HG03457 (cell line): ENCODE results near the gene RHBDD3.

Experiments
- ATAC-seq: cut with Tn5 transposase; IDR thresholded peaks from one replicate; pipeline ENCODE4 v1.9.1; 2021; ENCODE audit warnings: moderate number of reproducible peaks; ENCODE audit not compliant: unreplicated experiment

Gene RHBDD3

DNA sequence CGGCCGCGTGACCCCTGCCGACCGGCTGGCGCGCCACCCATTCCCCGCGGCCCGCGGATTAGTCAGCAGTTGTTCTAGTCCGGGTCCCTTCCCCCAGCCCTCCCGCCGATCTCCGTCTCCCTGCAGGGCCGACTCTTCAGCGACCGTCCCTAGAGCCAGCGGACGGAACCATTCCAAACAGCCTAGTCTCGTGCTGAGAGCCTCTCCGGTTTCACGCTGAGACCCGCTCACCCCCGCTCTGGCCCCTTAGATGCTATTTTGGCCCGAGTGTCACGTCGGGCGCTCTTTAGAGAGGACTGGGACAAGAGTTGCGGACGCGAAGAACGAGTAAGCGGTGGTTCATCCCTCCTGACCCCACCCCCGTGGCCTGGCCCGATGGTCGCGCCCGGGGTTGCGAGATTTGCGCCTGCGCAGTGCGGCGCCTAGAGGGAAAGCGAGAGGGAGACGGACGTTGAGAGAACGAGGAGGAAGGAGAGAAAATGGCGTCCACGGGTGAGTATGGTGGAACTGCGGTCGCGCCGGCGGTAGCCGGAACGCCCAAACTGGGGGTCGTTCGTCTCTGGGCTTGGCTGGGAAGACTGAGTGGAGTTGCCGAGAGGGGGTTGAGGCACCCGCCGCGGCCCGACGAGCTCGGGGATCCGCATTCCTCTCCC lies at the start of gene RHBDD3, which contains the start of gene EWSR1:
Gene RHBDD3 (minus strand): TSS at position 124 of the 653 bp plus-strand sequence. CDS start 2,355 bp downstream, outside the sequence.
Gene EWSR1 (plus strand): TSS at position 411 of the 653 bp plus-strand sequence. CDS start 69 bp downstream, at position 480.
- peak; percentile 64 for ATAC-seq

- no peak for ATAC-seq
Observed at GRCh38 chr22:29316141-29316828, 48.5 kb upstream of the RHBDD3 start.

- no peak for ATAC-seq
Observed at GRCh38 chr22:29315286-29316140, 47.7 kb upstream of the RHBDD3 start, which contains the start of gene RASL10A. RASL10A (minus strand) TSS chr22:29315697; CDS start chr22:29315246, 451 bp downstream.

DNA sequence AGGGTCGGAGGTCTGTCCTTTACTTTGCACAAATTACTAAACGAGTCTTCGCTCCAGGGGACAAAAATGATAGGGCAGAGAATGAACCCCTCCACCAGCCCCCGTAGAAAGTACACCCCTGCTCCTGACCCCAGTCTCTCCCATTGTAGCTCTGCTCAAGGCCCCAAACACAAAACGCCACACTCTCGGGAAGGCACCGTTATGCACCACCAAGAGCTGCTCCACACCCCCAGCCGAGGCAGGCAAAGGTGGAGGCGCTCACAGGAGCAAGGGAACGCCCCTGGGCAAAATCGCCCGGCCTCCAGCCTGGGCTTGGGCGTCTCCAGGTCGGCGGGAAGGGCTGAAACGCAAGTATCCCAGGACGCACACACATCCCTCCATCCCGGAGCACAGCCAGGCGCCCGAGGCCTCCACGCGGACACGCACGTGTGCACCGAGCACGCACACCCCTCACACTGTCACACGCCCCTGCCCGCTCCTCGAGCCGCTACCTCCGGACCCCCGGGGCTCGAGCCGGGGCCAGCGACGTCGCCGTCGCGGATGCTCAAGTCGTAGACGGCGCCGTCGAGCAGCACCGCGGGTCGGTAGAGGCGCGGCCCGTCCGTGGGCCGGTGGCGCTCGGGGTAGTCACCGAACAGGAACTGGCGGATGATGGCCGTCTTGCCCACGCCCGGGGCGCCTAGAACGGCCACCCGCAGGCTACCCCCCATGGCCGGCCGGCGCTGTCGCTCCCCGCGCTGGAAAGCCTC lies 46.9 kb upstream of the RHBDD3 start:
- no peak for ATAC-seq

GRCh38 chr22:29313576-29314466 lies 46.0 kb upstream of the RHBDD3 start:
- ATAC-seq: no peak

DNA sequence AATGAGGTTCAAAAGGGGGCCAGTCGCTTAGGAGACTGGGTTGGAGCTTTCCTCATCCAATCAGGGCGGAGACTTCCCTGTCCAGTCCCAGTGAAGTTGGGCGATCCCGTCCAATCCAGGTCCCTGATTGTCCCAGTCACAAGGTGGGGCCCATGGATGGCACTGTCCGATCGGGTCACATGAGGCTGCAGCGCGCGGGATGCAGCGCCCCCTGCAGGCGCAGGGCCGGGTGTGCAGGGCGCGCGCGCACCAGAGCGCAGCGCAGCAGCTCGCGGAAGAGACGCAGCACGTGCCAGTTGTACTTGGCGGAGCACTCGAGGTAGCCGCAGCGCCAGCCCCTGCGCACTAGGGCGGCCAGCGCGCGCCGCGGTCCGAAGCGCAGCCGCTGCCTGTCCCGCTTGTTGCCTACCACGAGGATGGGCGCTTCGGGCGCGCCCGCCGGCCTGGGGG lies 45.4 kb upstream of the RHBDD3 start:
- no peak for ATAC-seq

GRCh38 chr22:29312218-29313125 lies 44.7 kb upstream of the RHBDD3 start:
- ATAC-seq: no peak

GRCh38 chr22:29311464-29312217 lies 43.9 kb upstream of the RHBDD3 start:
- no peak for ATAC-seq

DNA sequence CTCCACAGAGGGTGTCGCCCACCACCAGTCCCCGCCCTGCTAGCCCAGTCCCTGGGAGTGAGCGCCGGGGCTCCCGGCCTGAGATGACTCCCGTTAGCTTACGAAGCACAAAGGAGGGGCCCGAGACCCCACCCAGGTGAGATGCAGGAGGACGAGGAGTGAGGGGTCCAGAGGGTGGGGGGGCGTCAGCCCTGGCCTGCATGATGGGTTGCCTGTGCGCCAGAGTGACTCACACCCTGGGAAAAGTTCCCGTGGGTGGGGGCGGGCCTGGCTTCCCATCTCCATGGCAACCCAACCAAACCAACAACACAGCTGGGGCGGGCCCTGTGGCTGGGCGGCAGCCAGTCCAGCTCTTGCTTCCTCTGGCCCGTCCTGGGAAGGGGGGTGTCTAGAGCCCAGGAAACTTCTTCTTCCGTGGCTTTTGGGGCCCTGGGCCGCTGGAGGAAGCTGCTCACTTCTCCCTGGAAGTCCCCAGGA lies 43.1 kb upstream of the RHBDD3 start:
- ATAC-seq: no peak

DNA sequence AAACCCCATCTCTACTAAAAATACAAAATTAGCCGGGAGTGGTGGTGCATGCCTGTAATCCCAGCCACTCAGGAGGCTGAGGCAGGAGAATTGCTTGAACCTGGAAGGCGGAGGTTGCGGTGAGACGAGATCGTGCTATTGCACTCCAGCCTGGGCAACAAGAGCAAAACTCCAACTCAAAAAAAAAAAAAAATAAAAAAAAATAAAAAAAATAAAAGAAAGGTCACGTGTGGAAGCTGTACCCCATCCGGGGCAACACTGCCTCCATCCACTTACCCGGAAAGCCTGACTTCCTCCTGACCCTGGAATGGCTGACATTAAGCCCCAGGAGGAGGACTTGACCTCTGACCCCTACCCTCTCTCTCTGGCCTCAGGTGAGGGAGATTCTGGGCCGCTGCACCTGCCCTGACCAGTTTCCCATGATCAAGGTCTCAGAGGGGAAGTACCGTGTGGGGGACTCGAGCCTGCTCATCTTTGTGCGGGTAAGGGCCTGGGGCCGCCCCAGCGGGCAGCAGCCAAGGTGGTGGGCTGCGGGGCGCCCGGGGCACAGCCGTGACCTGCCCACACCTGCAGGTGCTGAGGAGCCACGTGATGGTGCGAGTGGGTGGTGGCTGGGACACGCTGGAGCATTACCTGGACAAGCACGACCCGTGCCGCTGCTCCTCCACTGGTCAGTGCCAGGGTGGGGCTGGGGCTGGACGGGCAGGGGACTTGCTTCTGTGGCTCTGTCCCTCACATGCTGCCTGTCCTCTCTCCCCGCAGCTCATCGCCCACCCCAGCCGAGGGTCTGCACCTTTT lies 42.5 kb upstream of the RHBDD3 start:
- no peak for ATAC-seq

GRCh38 chr22:29309332-29310064 lies 41.7 kb upstream of the RHBDD3 start:
- no peak for ATAC-seq

DNA sequence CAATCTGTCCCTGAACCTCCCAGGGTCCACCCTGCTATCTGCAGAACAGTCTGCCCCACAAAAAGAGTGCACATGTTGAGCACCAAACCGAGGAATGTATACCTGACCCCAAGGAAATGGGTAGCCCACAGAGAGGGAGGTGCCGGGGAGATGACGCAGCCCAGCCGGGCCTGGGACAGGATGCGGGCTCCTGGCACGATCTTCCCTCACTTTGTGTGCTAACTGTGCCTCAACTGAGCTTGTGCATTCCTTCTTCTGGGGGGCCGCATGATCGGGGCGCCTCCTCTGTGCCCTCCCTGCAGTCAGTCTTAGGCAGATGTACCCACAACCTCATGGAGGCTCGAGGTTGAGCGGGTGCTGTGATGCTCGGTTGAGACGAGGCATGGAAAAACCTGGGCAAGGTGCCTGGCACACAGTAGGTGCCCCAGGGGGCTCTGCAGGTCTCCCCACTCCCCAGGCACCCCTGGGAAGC lies 41.0 kb upstream of the RHBDD3 start:
- no peak for ATAC-seq

DNA sequence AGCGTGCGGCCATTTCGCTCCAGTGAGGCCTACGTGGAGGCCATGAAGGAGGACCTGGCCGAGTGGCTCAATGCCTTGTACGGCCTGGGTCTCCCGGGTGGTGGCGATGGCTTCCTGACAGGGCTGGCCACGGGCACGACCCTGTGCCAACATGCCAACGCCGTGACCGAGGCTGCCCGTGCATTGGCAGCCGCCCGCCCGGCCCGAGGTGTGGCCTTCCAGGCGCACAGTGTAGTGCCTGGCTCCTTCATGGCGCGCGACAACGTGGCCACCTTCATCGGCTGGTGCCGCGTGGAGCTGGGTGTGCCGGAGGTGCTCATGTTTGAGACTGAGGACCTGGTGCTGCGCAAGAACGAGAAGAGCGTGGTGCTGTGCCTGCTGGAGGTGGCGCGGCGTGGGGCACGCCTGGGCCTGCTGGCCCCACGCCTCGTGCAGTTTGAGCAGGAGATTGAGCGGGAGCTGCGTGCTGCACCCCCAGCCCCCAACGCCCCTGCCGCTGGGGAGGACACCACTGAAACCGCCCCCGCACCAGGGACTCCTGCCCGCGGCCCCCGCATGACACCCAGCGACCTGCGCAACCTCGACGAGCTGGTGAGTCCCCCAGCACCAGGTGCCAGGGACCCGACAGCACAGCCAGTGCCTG lies 40.5 kb upstream of the RHBDD3 start:
- ATAC-seq: no peak

DNA sequence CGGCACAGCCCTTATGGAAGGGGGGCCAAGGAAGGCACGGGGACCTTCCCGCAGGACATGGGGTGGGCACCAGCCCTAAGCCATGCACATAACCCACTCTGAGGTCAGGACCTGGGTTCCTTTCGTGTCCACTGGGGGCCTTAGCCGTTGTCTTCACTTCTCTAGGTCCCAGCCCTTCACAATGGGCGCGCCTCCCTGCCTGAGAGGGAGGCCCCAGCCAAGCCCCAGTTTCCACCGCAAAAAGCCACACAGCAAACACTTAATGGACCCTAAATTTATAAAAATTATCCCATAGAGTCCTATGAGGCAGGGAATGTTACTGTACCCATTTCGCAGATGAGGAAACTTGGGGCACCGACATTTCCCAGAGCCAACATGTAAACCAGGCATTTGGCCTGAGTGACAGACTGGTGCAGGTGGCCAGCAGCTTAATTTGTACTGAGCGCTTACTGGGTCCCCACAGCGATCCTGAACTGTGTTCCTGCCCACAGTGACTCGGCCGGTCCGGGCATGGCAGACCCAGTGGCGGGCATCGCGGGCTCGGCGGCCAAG lies 39.9 kb upstream of the RHBDD3 start:
- ATAC-seq: no peak
